GM12891 (cell line): Measurements from ENCODE around the gene HOOK1.

Experiments used
- POLR2A ChIP-seq: IDR thresholded peaks from 2 replicates; pipeline ENCODE4 v1.6.1; 2011; ENCODE audit warnings: low read depth, low read length, control low read depth
- POLR2AphosphoS5 ChIP-seq: IDR thresholded peaks from 2 replicates; pipeline ENCODE4 v1.6.1; 2011; ENCODE audit warnings: low read depth, low read length, control low read depth
- SPI1 ChIP-seq: IDR thresholded peaks from 2 replicates; pipeline ENCODE4 v1.6.1; 2011; ENCODE audit warnings: low read depth, low read length, control low read depth
- TAF1 ChIP-seq: IDR thresholded peaks from 2 replicates; pipeline ENCODE4 v1.6.1; 2011; ENCODE audit warnings: low read depth, low read length, control low read depth

DNA sequence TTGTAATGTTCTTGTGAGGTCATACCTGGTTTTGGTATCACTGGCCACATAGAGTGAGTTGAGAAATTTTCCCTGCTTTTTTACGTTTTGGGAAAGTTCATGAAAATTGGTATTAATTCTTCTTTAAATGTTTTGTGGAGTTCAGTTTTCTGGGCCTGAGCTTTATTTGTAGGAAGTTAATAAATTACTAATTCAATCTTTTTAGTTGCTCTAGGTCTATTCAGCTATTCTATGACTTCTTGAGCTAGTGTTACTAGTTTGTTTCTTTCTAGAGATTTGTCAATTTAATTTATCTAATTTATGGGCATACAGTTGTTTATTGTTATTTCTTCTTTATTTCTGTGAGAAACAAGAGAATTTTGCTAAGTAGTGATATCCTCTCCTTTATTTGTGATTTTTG is 37.4 kb downstream of the HOOK1 start:
- TF ChIP-seq POLR2A (no peak), POLR2AphosphoS5 (no peak), TAF1 (no peak), SPI1 (no peak)
